GM12878 (cell line): Measurements from ENCODE around the gene GAS2L2. TPM values are rescaled to one million over a fixed set of nuclear protein-coding genes. Genes with fewer than 3 reads are reported as not detected.

Source experiments
- ATAC-seq: fragments of 200-7000 bp; cut with Tn5 transposase; 3 replicates; pipeline ENCODE4 v1.9.1; 2020; ENCODE audit warnings: mild to moderate bottlenecking, moderate library complexity
- BruUV-seq: library from RNA; stranded (reverse); fragments of 400-500 nt; replicated peaks from 2 replicates; lab custom pipeline; 2021; lab: Mats Ljungman, UMichigan
- CTCF ChIA-PET: fragments of 300-600 bp; sonication (Branson Sonifier 250); formaldehyde crosslinking; extraction: SDS; loops from one replicate; lab custom pipeline; 2021; ENCODE audit warnings: inconsistent platforms; lab: Yijun Ruan, JAX
- POLR2A ChIA-PET: fragments of 350-600 bp; formaldehyde crosslinking; extraction: SDS; loops from one replicate; lab custom pipeline; 2021; ENCODE audit warnings: inconsistent platforms; lab: Charles Lee
- RAD21 ChIA-PET: fragments of 300-600 bp; sonication (Branson Sonifier 250); formaldehyde crosslinking; loops from one replicate; lab custom pipeline; 2023; ENCODE audit warnings: antibody characterized with exemption; ENCODE audit not compliant: unreplicated experiment; lab: Charles Lee
- SMC1A ChIA-PET: fragments of 300-600 bp; sonication (Branson Sonifier 250); formaldehyde crosslinking; loops from one replicate; lab custom pipeline; 2023; ENCODE audit not compliant: unreplicated experiment, uncharacterized antibody; lab: Charles Lee
- DNase-seq: peaks from one replicate; pipeline ENCODE4 v3.0.0-alpha.2; 2011; ENCODE audit warnings: low read depth, low spot score
- FAIRE-seq: peaks from 3 replicates; lab custom pipeline; 2011; peaks lifted over from hg19 to GRCh38; lab: Jason Lieb, UNC
- H2AFZ ChIP-seq: 2 replicates; pipeline ENCODE4 v1.6.0; 2011; ENCODE audit warnings: low read depth, low read length, control low read depth; ENCODE audit not compliant: control insufficient read depth
- H3K27ac ChIP-seq: 2 replicates; pipeline ENCODE4 v1.5.1; 2011; ENCODE audit warnings: control low read depth; ENCODE audit not compliant: control insufficient read depth, insufficient read depth
- H3K27me3 ChIP-seq, 2 experiments: replicated peaks in 1 of 2; 2 replicates each; pipeline versions ENCODE4 v1.6.0 to v1.6.1; 2011; ENCODE audit warnings: low read length in 1 of 2; ENCODE audit not compliant: control insufficient read depth in 2 of 2, insufficient read depth in 2 of 2
- H3K36me3 ChIP-seq, 2 experiments: 2 replicates each; pipeline ENCODE4 v1.5.1; 2011; ENCODE audit warnings: low read length in 1 of 2; ENCODE audit not compliant: control insufficient read depth in 2 of 2, insufficient read depth in 2 of 2
- H3K4me1 ChIP-seq: 2 replicates; pipeline ENCODE4 v1.6.1; 2011; ENCODE audit warnings: mild to moderate bottlenecking, low read length, moderate library complexity, mixed read lengths; ENCODE audit not compliant: control insufficient read depth, insufficient read depth
- H3K4me2 ChIP-seq: 2 replicates; pipeline ENCODE4 v1.6.0; 2011; ENCODE audit warnings: control low read depth; ENCODE audit not compliant: control insufficient read depth, insufficient read depth
- H3K4me3 ChIP-seq: fragments of 200-600 bp; sonication (generic); 2 replicates; pipeline ENCODE4 v1.5.1; 2016
- H3K79me2 ChIP-seq: 2 replicates; pipeline ENCODE4 v1.6.0; 2011; ENCODE audit warnings: low read length; ENCODE audit not compliant: control insufficient read depth, insufficient read depth
- H3K9ac ChIP-seq: 2 replicates; pipeline ENCODE4 v1.8.0; 2011; ENCODE audit warnings: low read length, control low read depth, mixed read lengths; ENCODE audit not compliant: control insufficient read depth, insufficient read depth
- H3K9me3 ChIP-seq: replicated peaks from 3 replicates; pipeline ENCODE4 v1.5.1; 2011; ENCODE audit warnings: mild to moderate bottlenecking, low read length; ENCODE audit not compliant: control insufficient read depth, insufficient read depth
- H4K20me1 ChIP-seq: 2 replicates; pipeline ENCODE4 v1.6.0; 2011; ENCODE audit not compliant: control insufficient read depth, insufficient read depth
- CBX5 ChIP-seq: sonication (generic); IDR thresholded peaks from 2 replicates; pipeline ENCODE4 v1.6.1; 2016; ENCODE audit warnings: low read depth, moderate library complexity, mild to moderate bottlenecking, inconsistent platforms
- EED ChIP-seq: sonication (generic); IDR thresholded peaks from 2 replicates; pipeline ENCODE4 v1.6.1; 2016; ENCODE audit warnings: antibody characterized with exemption, low read depth
- EZH2 ChIP-seq: IDR thresholded peaks from 2 replicates; pipeline ENCODE4 v1.6.1; 2012; ENCODE audit warnings: low read depth, mild to moderate bottlenecking, control low read depth, inconsistent platforms, low read length, borderline replicate concordance; ENCODE audit not compliant: control insufficient read depth
- FOS ChIP-seq: IDR thresholded peaks from 3 replicates; pipeline ENCODE4 v1.6.1; 2011; ENCODE audit warnings: borderline replicate concordance; ENCODE audit not compliant: insufficient read length; ENCODE audit errors: extremely low read depth
- GABPA ChIP-seq: IDR thresholded peaks from 2 replicates; pipeline ENCODE4 v1.6.1; 2014; ENCODE audit warnings: antibody characterized with exemption, low read depth, mild to moderate bottlenecking, inconsistent platforms
- LARP7 ChIP-seq: fragments of 450-650 bp; IDR thresholded peaks from 2 replicates; pipeline ENCODE4 v1.6.1; 2017; ENCODE audit warnings: mild to moderate bottlenecking
- MTA2 ChIP-seq: fragments of 450-650 bp; IDR thresholded peaks from 2 replicates; pipeline ENCODE4 v1.6.1; 2016; ENCODE audit warnings: low read depth, mild to moderate bottlenecking, moderate library complexity
- MTA3 ChIP-seq: IDR thresholded peaks from 2 replicates; pipeline ENCODE4 v1.6.1; 2012; ENCODE audit warnings: low read length, inconsistent platforms, borderline replicate concordance
- RBBP5 ChIP-seq: fragments of 200-600 bp; sonication (generic); conservative IDR thresholded peaks from 2 replicates; pipeline ENCODE4 v1.6.1; 2016
- ZNF622 ChIP-seq: fragments of 450-650 bp; IDR thresholded peaks from 2 replicates; pipeline ENCODE4 v1.6.1; 2017; ENCODE audit warnings: mild to moderate bottlenecking, inconsistent platforms
- WGBS: methylation state at CpG from one replicate; pipeline ENCODE4 v1.1.6; 2016; ENCODE audit warnings: low lambda C conversion rate; ENCODE audit not compliant: insufficient replicate concordance, insufficient coverage; ENCODE audit errors: missing lambda C conversion rate; 5-methylcytosine and 5-hydroxymethylcytosine counted together
- in situ Hi-C: fragments of 300-500 bp; cut with MboI; formaldehyde crosslinking; loops from 9 replicates; pipeline ENCODE4 v1.14.3; 2018; ENCODE audit warnings: mixed read lengths
- intact Hi-C: fragments of 100-400 bp; cut with micrococcal nuclease; formaldehyde crosslinking; loops from one replicate; pipeline ENCODE4 v1.14.2; 2022; ENCODE audit not compliant: unreplicated experiment
- polyA plus RNA-seq, 11 experiments: library from polyadenylated mRNA; depleted of rRNA in 4 of 11; unstranded in 6 of 11; stranded (reverse) in 5 of 11; fragments of >200 nt; fragmentation: Nextera tagmentation in 4 of 11; fragmentation: Illumina TruSeq in 1 of 11; extraction: Ambion mirVana in 4 of 11; extraction: Trizol in 1 of 11; gene quantifications; 1 replicate in 1 of 11; 2 replicates in 10 of 11; pipeline versions ENCODE4 v1.2.1 to v1.2.3, GENCODE V29; 2011 to 2016; ENCODE audit warnings: inconsistent platforms in 2 of 11, missing spikeins in 2 of 11, low read depth in 1 of 11
- total RNA-seq, 4 experiments: library from RNA; depleted of rRNA in 3 of 4; stranded (reverse); fragments of >200 nt in 3 of 4; fragmentation: Illumina TruSeq in 1 of 4; extraction: Trizol in 1 of 4; gene quantifications; 2 replicates each; pipeline versions ENCODE4 v1.2.1 to v1.2.3, GENCODE V29; 2013 to 2021
- TF ChIP-seq, protein P1 (sequence below): fragments of 450-650 bp; IDR thresholded peaks from 2 replicates; pipeline ENCODE4 v1.6.1; 2017; ENCODE audit warnings: mild to moderate bottlenecking, low read depth, inconsistent platforms; ENCODE audit not compliant: poor library complexity, severe bottlenecking

Gene GAS2L2
- total and polyA plus RNA-seq, 10 of the 15 experiments (the other 5 are each of a cell fraction or from before 2014, with no cell fraction given), result 0.01 TPM; not detected in 9

DNA sequence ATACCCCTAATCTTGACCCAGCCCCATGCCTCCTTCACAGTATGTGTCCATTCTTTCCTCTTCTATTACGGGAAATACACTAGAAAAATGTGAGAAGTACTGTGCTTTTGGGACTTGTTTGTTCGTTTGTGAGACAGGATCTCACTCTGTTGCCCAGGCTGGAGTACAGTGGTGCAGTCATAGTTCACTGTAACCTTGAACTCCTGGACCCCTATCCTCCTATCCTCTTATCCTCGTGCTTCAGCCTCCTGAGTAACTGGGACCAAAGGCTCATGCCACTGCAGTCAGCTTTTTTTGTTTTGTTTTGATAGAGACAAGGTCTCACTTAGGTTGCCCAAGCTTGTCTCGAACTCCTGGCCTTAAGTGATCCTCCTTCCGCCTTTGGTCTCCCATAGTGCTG is 51.5 kb downstream of the GAS2L2 start:
- Histone ChIP-seq H3K36me3 (no peaks in the 10 kb centered on the region; a peak in 1 of 4 replicates), H3K4me2 (no peak overlapping the region), H2AFZ (no peak overlapping the region), H3K27ac (no peak overlapping the region), H3K4me3 (no peak overlapping the region), H3K27me3 (no peaks in the 10 kb centered on the region), H3K9ac (no peak overlapping the region), H3K4me1 (no peaks in the 10 kb centered on the region), H4K20me1 (no peaks in the 10 kb centered on the region), H3K79me2 (no peaks in the 10 kb centered on the region), H3K9me3 (no peaks in the 10 kb centered on the region)
- BruUV-seq, result no TSS peak
- WGBS, result 80% methylated on average over 5 of the region's 5 CpGs
- ChIA-PET RAD21 (no interaction called here), POLR2A (no interaction called here), CTCF (no interaction called here), SMC1A (no interaction called here)
- intact Hi-C loops (no loop called here), in situ Hi-C loops (no loop called here)
- TF ChIP-seq MTA2, result no peak
- no peak for TF ChIP-seq ZNF622
- no peak for TF ChIP-seq MTA3
- no peak for TF ChIP-seq GABPA
- no peak for TF ChIP-seq FOS
- no peak for TF ChIP-seq LARP7
- TF ChIP-seq CBX5, result no peak
- no peak for ATAC-seq
- FAIRE-seq, result no peak
- DNase-seq, result no peak

- Histone ChIP-seq H3K9me3 (no peaks in the 10 kb centered on the region), H3K27ac (no peak overlapping the region), H3K79me2 (no peaks in the 10 kb centered on the region), H3K36me3 (peaks cover 0 to 2% of the 10 kb centered on the region in 2 experiments; a peak in 3 of 4 replicates), H3K9ac (no peak overlapping the region), H3K4me3 (no peak overlapping the region), H3K4me1 (no peaks in the 10 kb centered on the region), H4K20me1 (no peaks in the 10 kb centered on the region), H3K27me3 (no peaks in the 10 kb centered on the region), H3K4me2 (no peak overlapping the region), H2AFZ (no peak overlapping the region)
- 98% methylated on average over 6 of the region's 6 CpGs for WGBS
- in situ Hi-C loops, result no loop called here
- ChIA-PET RAD21 (interaction anchor here (1.0 to 1.1 kb wide), 2 partner anchors 14 to 87 kb away, joined by 3 to 4 read pairs; no protein-coding TSS in a partner anchor), CTCF (no interaction called here), SMC1A (interaction anchor here (1.0 kb wide), 2 partner anchors 9 to 12 kb away, joined by 4 to 5 read pairs; no protein-coding TSS in a partner anchor), POLR2A (no interaction called here)
- no peak for DNase-seq
- TF ChIP-seq EED, result no peak
- TF ChIP-seq EZH2, result no peak
- no peak for TF ChIP-seq RBBP5
- TF ChIP-seq, protein P1, sequence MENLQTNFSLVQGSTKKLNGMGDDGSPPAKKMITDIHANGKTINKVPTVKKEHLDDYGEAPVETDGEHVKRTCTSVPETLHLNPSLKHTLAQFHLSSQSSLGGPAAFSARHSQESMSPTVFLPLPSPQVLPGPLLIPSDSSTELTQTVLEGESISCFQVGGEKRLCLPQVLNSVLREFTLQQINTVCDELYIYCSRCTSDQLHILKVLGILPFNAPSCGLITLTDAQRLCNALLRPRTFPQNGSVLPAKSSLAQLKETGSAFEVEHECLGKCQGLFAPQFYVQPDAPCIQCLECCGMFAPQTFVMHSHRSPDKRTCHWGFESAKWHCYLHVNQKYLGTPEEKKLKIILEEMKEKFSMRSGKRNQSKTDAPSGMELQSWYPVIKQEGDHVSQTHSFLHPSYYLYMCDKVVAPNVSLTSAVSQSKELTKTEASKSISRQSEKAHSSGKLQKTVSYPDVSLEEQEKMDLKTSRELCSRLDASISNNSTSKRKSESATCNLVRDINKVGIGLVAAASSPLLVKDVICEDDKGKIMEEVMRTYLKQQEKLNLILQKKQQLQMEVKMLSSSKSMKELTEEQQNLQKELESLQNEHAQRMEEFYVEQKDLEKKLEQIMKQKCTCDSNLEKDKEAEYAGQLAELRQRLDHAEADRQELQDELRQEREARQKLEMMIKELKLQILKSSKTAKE, result no peak
- FAIRE-seq, result no peak
- ATAC-seq, result no peak
- no TSS peak for BruUV-seq
- intact Hi-C loops, result no loop called here
Measured at GRCh38 chr17:35700150-35700549, 52.9 kb downstream of the GAS2L2 start.
